Mesodermal cell (in vitro differentiated cells): ENCODE measurements around the gene IGLL5. TPM values are rescaled to one million over a fixed set of nuclear protein-coding genes. Genes with fewer than 3 reads are reported as not detected.

ENCODE experiments used
- H3K27ac ChIP-seq: 2 replicates; pipeline ENCODE4 v1.7.0; 2013; ENCODE audit warnings: mild to moderate bottlenecking, low read depth, low read length, moderate library complexity; ENCODE audit not compliant: severe bottlenecking
- H3K36me3 ChIP-seq: 2 replicates; pipeline ENCODE4 v1.7.1; 2013; ENCODE audit warnings: mild to moderate bottlenecking, low read length, moderate library complexity; ENCODE audit not compliant: control insufficient read depth, insufficient read depth
- H3K4me1 ChIP-seq: one replicate; pipeline ENCODE4 v1.7.1; 2013; ENCODE audit warnings: mild to moderate bottlenecking, low read length; ENCODE audit not compliant: insufficient read depth, control insufficient read depth, poor library complexity, severe bottlenecking
- H3K4me3 ChIP-seq: 2 replicates; pipeline ENCODE4 v1.7.0; 2013; ENCODE audit warnings: low read length, control low read depth, mild to moderate bottlenecking; ENCODE audit not compliant: insufficient read depth, poor library complexity, severe bottlenecking; ENCODE audit errors: extremely low read depth
- H3K9me3 ChIP-seq: 2 replicates; pipeline ENCODE4 v1.7.1; 2013; ENCODE audit warnings: mild to moderate bottlenecking, low read length, moderate library complexity; ENCODE audit not compliant: control insufficient read depth
- WGBS, 2 experiments: methylation state at CpG; one replicate each; pipeline ENCODE4 v1.1.5; 2013; ENCODE audit warnings: missing lambda C conversion rate in 2 of 2; ENCODE audit not compliant: insufficient coverage in 2 of 2; 5-methylcytosine and 5-hydroxymethylcytosine counted together
- polyA plus RNA-seq, 2 experiments: library from polyadenylated mRNA; stranded (reverse); fragments of 50-300 nt; gene quantifications; one replicate each; pipeline ENCODE4 v1.2.3, GENCODE V29; 2013

Gene IGLL5
- polyA plus RNA-seq (2013, experiment 1 of 2): not detected
- polyA plus RNA-seq (2013, experiment 2 of 2): not detected

- Histone ChIP-seq H3K27ac (no peak within 1 kb of the TSS), H3K4me1 (no peaks in the 10 kb centered on the region), H3K9me3 (no peaks in the 10 kb centered on the region), H3K4me3 (no peak within 1 kb of the TSS), H3K36me3 (no peaks in the 10 kb centered on the region)
- WGBS, 2 experiments: 79 to 85% methylated on average over 10 of the region's 15 CpGs
Measured at GRCh38 chr22:22887621-22888503, at the start of gene IGLL5. TSS of gene IGLL5 (plus strand) at chr22:22887816. CDS start at chr22:22888054, 238 bp downstream.

- WGBS, 2 experiments: 85 to 91% methylated on average over 4 of the region's 5 CpGs
- Histone ChIP-seq H3K4me3 (no peak overlapping the region), H3K36me3 (no peaks in the 10 kb centered on the region), H3K9me3 (no peaks in the 10 kb centered on the region), H3K4me1 (no peaks in the 10 kb centered on the region), H3K27ac (no peak overlapping the region)
Measured at GRCh38 chr22:22838148-22838786, 49.3 kb upstream of the IGLL5 start.

- Histone ChIP-seq H3K4me1 (no peaks in the 10 kb centered on the region), H3K9me3 (no peaks in the 10 kb centered on the region), H3K36me3 (no peaks in the 10 kb centered on the region), H3K4me3 (no peak overlapping the region), H3K27ac (no peak overlapping the region)
- WGBS, 2 experiments: 80 to 83% methylated on average over 1 to 2 of the region's 6 CpGs
Measured at GRCh38 chr22:22839570-22840314, 47.9 kb upstream of the IGLL5 start.

- no peaks in the 10 kb centered on the region for H3K36me3 ChIP-seq
- H3K9me3 ChIP-seq: no peaks in the 10 kb centered on the region
- no peak overlapping the region for H3K27ac ChIP-seq
- H3K4me3 ChIP-seq: no peak overlapping the region
- no peaks in the 10 kb centered on the region for H3K4me1 ChIP-seq
- WGBS, 2 experiments: 100% methylated on average over 1 of the region's 2 CpGs
Measured at GRCh38 chr22:22840780-22841179, 46.8 kb upstream of the IGLL5 start.

- Histone ChIP-seq H3K36me3 (no peaks in the 10 kb centered on the region), H3K4me3 (no peak overlapping the region), H3K9me3 (no peaks in the 10 kb centered on the region), H3K27ac (no peak overlapping the region), H3K4me1 (no peaks in the 10 kb centered on the region)
Measured at GRCh38 chr22:22841598-22841997, 46.0 kb upstream of the IGLL5 start.

GRCh38 chr22:22842085-22842484 is 45.5 kb upstream of the IGLL5 start:
- no peaks in the 10 kb centered on the region for H3K9me3 ChIP-seq
- no peak overlapping the region for H3K27ac ChIP-seq

GRCh38 chr22:22843848-22844247 is 43.8 kb upstream of the IGLL5 start:
- no peaks in the 10 kb centered on the region for H3K9me3 ChIP-seq
- no peak overlapping the region for H3K27ac ChIP-seq
- H3K4me1 ChIP-seq: no peaks in the 10 kb centered on the region
- no peak overlapping the region for H3K4me3 ChIP-seq
- no peaks in the 10 kb centered on the region for H3K36me3 ChIP-seq
- WGBS, 2 experiments: no CpG with 5 or more reads among the region's 1 CpG

More at GRCh38 chr22:22842085-22842484, 45.5 kb upstream of the IGLL5 start:
- Histone ChIP-seq H3K4me3 (no peak overlapping the region), H3K4me1 (no peaks in the 10 kb centered on the region), H3K36me3 (no peaks in the 10 kb centered on the region)

GRCh38 chr22:22847241-22847640 is 40.4 kb upstream of the IGLL5 start:
- Histone ChIP-seq H3K27ac (no peak overlapping the region), H3K9me3 (no peaks in the 10 kb centered on the region), H3K36me3 (no peaks in the 10 kb centered on the region), H3K4me3 (no peak overlapping the region), H3K4me1 (no peaks in the 10 kb centered on the region)
- WGBS, 2 experiments: no CpG with 5 or more reads among the region's 2 CpGs

- H3K4me3 ChIP-seq: no peak overlapping the region
- 36 to 39% methylated on average over 3 to 4 of the region's 5 CpGs for WGBS, 2 experiments
- H3K4me1 ChIP-seq: no peaks in the 10 kb centered on the region
- no peaks in the 10 kb centered on the region for H3K9me3 ChIP-seq
- H3K36me3 ChIP-seq: no peaks in the 10 kb centered on the region
- H3K27ac ChIP-seq: no peak overlapping the region
Measured at GRCh38 chr22:22848364-22848866, 39.2 kb upstream of the IGLL5 start.

- 69 to 82% methylated on average over 4 of the region's 5 CpGs for WGBS, 2 experiments
- Histone ChIP-seq H3K4me1 (no peaks in the 10 kb centered on the region), H3K36me3 (no peaks in the 10 kb centered on the region), H3K27ac (no peak overlapping the region), H3K9me3 (no peaks in the 10 kb centered on the region), H3K4me3 (no peak overlapping the region)
Measured at GRCh38 chr22:22849640-22850610, 37.7 kb upstream of the IGLL5 start.
